ENCODE results near the gene CENPB. TPM values are rescaled to one million over a fixed set of nuclear protein-coding genes. Genes with fewer than 3 reads are reported as not detected.
A peak's percentile ranks its signal among the peaks of the same experiment; 100 is the strongest.

CENPB gene
- polyA plus RNA-seq, 1 of the 3 experiments (the other 2 are of a cell fraction) = 41.2 TPM

- Histone ChIP-seq H3K79me2 (ENCODE audit: insufficient read depth) (peaks cover 40% of the 10 kb centered on the region), H3K27ac (ENCODE audit: low read depth in 2 of 2, low read length in 1 of 2) (no peak overlapping the region; a peak in 1 of 4 replicates), H3K27me3 (ENCODE audit: insufficient read depth) (no peaks in the 10 kb centered on the region), H3K9me3 (no peaks in the 10 kb centered on the region), H3F3A (replicated peaks; ENCODE audit: insufficient read depth) (peaks cover 15% of the 10 kb centered on the region), H3K4me1 (ENCODE audit: control insufficient read depth in 1 of 2, insufficient read depth in 2 of 2, low read depth in 1 of 2, low read length in 1 of 2) (peaks cover 27 to 33% of the 10 kb centered on the region in 2 experiments; a peak in 3 of 4 replicates), H4K20me1 (ENCODE audit: insufficient read depth) (peaks cover 45% of the 10 kb centered on the region), H3K36me3 (replicated peaks in 1 of 2; ENCODE audit: control insufficient read depth in 1 of 2, insufficient read depth in 2 of 2, low read length in 1 of 2) (peaks cover 7 to 9% of the 10 kb centered on the region in 2 experiments), H2AFZ (ENCODE audit: low read depth) (no peak overlapping the region), H3K4me2 (peak overlapping the region; percentile 96), H3K9me2 (no peaks in the 10 kb centered on the region), H3K4me3 (ENCODE audit: low read depth in 2 of 2, low read length in 1 of 2) (peak overlapping the region; percentile 63 to 74), H3K9ac (peak overlapping the region; percentile 71; the same call in 1 of the 2 replicates)
- 93% methylated on average over 6 of the region's 6 CpGs for WGBS (ENCODE audit: low lambda C conversion rate)
- no peak for DNase-seq
- POLR2A ChIA-PET = interaction anchor here (2.3 kb wide), 1 partner anchor 17 kb away, joined by 11 read pairs; the partner anchor contains the start of gene ADISSP
- CTCF ChIA-PET = interaction anchor here (0.8 to 6.4 kb wide), 11 partner anchors 9 to 241 kb away, joined by 3 to 161 read pairs (median 10); partner anchors contain the start of genes ADISSP and AP5S1
- TF ChIP-seq TCF12 (IDR thresholded peaks at IDR 0.05) (no peak), MXI1 (IDR thresholded peaks at IDR 0.05; ENCODE audit: low read depth, low read length) (no peak), MAX (IDR thresholded peaks at IDR 0.05; ENCODE audit: low read depth) (no peak), FOXM1 (IDR thresholded peaks at IDR 0.05; ENCODE audit: low read depth) (no peak), ELF1 (IDR thresholded peaks at IDR 0.05) (no peak), USF2 (IDR thresholded peaks at IDR 0.05; ENCODE audit: borderline replicate concordance, low read depth, low read length) (no peak), EZH2phosphoT487 (IDR thresholded peaks at IDR 0.05; ENCODE audit: borderline replicate concordance, low read depth) (no peak), MEF2A (IDR thresholded peaks at IDR 0.05; ENCODE audit: borderline replicate concordance, low read depth) (no peak), JUND (IDR thresholded peaks at IDR 0.05) (no peak), POLR2AphosphoS5 (IDR thresholded peaks at IDR 0.05; ENCODE audit: low read depth, low read length) (no peak), EP300 (IDR thresholded peaks at IDR 0.05; ENCODE audit: borderline replicate concordance in 1 of 2, low read depth in 1 of 2, low read length in 1 of 2) (no peak), NRF1 (IDR thresholded peaks at IDR 0.05; ENCODE audit: low read depth, low read length) (no peak), RAD21 (IDR thresholded peaks at IDR 0.05; ENCODE audit: low read length) (no peak), TEAD4 (IDR thresholded peaks at IDR 0.05; ENCODE audit: borderline replicate concordance, insufficient read depth) (no peak), RCOR1 (IDR thresholded peaks at IDR 0.05; ENCODE audit: low read length) (no peak), YY1 (IDR thresholded peaks at IDR 0.05; ENCODE audit: low read depth) (no peak)
- TF ChIP-seq, protein P1, sequence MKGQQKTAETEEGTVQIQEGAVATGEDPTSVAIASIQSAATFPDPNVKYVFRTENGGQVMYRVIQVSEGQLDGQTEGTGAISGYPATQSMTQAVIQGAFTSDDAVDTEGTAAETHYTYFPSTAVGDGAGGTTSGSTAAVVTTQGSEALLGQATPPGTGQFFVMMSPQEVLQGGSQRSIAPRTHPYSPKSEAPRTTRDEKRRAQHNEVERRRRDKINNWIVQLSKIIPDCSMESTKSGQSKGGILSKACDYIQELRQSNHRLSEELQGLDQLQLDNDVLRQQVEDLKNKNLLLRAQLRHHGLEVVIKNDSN (IDR thresholded peaks at IDR 0.05; ENCODE audit: borderline replicate concordance, low read depth) = no peak
These were observed 1.7 kb downstream of the CENPB start for GRCh38 chr20:3784863-3785239.
